GM21360 (cell line): ENCODE data around the gene OSBPL2.

ENCODE experiments used
- ATAC-seq: cut with Tn5 transposase; IDR thresholded peaks from one replicate; pipeline ENCODE4 v1.9.1; 2021; ENCODE audit warnings: mild to moderate bottlenecking, moderate library complexity; ENCODE audit not compliant: unreplicated experiment

The OSBPL2 gene

DNA sequence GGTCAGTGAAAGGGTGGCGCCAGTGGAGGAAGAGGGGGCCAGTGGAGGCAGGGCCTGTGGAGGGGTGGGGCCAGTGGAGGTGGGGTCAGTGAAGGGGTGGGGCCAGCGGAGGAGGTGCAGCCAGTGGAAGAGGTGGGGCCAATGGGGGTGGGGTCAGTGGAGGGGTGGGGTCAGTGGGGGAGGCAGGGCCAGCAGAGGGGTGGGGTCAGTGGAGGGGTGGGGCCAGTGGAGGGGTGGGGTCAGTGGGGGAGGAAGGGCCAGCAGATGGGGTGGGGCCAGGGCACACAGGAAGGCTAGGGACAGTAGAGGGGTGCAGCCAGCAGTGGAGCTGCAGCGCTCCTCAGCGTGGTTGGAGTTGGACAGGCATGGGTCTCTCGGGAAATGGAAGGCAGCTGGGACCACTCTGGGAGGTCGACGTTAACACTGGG is 83.2 kb downstream of the OSBPL2 start:
- no peak for ATAC-seq

- ATAC-seq = no peak
Observed at GRCh38 chr20:62321975-62322374, 83.7 kb downstream of the OSBPL2 start.

DNA sequence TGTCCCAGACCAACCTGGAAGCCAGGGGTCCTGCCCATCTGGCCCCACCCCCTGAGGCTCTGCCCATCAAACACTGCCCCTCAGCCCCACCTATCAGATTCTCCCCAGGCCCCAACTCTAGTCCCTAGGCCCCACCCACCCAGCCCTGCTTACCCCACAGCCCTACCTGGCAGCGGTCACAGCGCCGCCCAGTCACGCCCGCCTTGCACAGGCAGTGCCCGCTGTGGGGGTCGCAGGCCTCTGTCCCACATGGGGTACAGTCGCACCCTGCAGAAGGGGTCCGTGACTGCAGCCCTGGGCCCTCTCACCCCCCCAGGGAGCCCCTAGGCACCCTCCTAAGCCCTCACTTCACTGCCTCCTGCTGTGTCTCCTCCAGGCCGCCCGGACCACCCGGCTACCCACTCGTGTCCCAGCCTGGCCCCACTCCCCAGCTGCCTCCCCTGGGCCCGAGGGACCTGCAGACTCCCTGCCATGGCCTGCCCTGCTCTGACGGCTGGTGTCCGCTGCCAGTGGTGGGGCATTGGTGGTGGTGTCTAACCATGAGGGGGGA is 84.2 kb downstream of the OSBPL2 start:
- no peak for ATAC-seq

- ATAC-seq = no peak
Observed at GRCh38 chr20:62323146-62323979, 85.0 kb downstream of the OSBPL2 start.

- ATAC-seq = no peak
Observed at GRCh38 chr20:62323980-62324906, 85.9 kb downstream of the OSBPL2 start.

DNA sequence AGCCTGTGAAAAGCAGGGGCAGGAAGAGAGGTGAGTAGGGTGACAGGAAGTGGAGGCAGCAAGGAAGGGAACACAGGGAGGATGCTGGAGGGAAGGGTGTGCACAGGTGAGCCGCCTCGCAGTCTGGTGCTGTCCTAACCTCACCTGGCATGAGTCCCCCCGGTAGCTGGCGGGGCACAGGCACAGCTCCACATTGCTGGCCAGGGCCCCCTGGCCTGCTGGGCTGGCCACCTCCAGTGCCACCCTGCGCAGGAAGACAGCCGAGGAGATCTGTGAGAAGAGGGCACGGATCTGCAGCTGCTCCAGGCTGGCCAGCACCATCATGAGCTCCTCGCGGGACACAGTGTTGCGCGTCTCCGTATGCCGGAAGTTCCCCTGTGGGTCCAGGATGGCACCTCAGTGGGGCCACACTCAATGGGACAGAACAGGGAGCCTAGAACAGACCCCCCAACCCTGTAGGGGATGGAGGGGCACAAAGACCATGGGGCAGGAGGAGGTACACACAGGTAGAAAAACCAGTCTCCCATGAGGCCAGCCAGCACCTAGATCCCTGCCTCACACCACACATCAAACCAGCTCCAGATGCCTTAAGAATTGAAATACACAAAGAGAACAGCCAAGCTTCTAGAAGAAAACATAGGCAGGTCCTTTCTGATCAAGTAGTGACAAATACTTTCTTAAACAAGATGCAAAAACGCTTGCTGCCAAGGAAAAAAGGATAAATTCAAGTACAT is 87.0 kb downstream of the OSBPL2 start:
- no peak for ATAC-seq

- ATAC-seq = no peak
Observed at GRCh38 chr20:62326559-62326958, 88.2 kb downstream of the OSBPL2 start.

GRCh38 chr20:62326959-62327725 is 88.8 kb downstream of the OSBPL2 start:
- no peak for ATAC-seq

- no peak for ATAC-seq
Observed at GRCh38 chr20:62327726-62328495, 89.6 kb downstream of the OSBPL2 start.

- no peak for ATAC-seq
Observed at GRCh38 chr20:62328684-62329388, 90.5 kb downstream of the OSBPL2 start.

- no peak for ATAC-seq
Observed at GRCh38 chr20:62329389-62330377, 91.4 kb downstream of the OSBPL2 start.

- ATAC-seq = no peak
Observed at GRCh38 chr20:62330576-62331317, 92.4 kb downstream of the OSBPL2 start.

- no peak for ATAC-seq
Observed at GRCh38 chr20:62331347-62331746, 93.0 kb downstream of the OSBPL2 start.

DNA sequence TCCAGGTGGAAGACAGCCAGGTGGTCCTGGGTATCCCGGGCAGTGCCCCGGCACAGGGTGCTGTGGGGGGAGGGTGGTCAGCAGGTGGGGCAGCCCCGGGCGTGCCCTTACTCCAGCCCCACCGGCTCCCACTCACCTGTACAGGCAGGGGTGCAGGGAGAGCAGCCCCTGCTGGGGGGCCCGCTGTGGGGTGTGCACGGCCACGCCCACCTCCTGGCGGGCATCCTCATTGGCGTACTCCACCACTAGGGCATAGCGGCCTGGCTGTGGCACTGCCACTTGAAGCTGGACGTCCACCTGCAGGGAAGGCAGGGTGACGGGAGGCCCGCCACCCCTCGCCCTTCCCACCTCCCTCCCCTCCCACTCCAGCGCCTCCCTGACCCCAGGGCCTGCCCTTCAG is 94.1 kb downstream of the OSBPL2 start:
- no peak for ATAC-seq

DNA sequence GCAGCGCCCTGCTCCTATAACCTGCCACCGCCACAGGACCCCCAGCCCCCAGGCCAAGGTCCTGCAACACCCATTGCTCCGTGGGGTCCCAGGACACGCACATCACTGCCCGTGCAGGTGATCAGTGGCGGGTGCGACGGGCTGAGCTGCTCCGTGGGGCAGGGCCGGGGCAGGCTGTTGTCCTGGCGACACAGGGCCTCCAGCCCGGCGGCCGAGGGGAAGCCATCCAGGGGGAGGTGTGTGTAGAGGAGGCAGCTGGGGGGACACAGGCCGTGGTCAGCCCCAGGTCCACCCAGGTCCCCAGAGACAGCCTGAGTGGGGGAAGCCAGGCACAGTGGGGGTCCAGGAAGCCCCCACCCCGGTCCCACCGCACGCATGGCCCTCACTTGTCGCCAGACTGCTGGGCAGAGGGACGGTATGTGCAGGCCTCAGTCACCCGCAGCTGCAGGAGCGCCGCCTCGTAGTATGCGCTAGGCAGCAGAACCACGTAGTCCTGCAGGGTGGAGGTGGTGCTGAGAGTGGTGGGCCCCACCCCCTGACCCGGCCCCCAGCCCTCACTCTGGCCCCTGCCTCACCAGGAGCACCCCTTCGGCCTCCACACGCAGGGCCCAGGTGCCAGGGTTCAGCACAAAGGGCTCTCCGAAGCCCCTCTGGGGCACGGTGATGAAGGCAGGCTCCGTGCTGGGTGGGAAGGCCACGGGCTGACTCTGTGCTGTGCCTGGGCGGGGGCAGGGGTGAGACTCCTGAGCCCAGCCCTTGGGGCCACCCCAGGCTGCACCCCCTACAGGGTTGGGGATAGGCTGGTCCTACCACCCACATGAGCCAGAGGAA is 94.9 kb downstream of the OSBPL2 start:
- ATAC-seq = no peak
